ENCODE measurements around the gene TMCC2. TPM values are rescaled to one million over a fixed set of nuclear protein-coding genes. Genes with fewer than 3 reads are reported as not detected.

The TMCC2 gene
- total and polyA plus RNA-seq, 2 donors (not counting 1 experiment from before 2014, with no cell fraction given): 2.0 to 4.0 TPM

- no peak overlapping the region for H2AFZ ChIP-seq (ENCODE audit: insufficient read depth, low read depth, low read length, poor library complexity, severe bottlenecking)
- intact Hi-C loops (cut with micrococcal nuclease): no loop called here
- Mint-ChIP-seq H3K4me3 (no peak overlapping the region), H3K4me1 (peaks cover 13% of the 10 kb centered on the region), H3K9me3 (ENCODE audit: insufficient read depth) (no peaks in the 10 kb centered on the region), H3K27ac (no peak overlapping the region), H3K27me3 (peaks cover 27% of the 10 kb centered on the region)
- H3K4me1 ChIP-seq (ENCODE audit: control insufficient read depth in 2 of 2, insufficient read depth in 2 of 2, low read length in 2 of 2): peaks cover 7 to 10% of the 10 kb centered on the region in 2 donors
- H3K4me3 ChIP-seq (ENCODE audit: control extremely low read depth in 1 of 5, extremely low read depth in 1 of 5, insufficient read depth in 1 of 5, low read depth in 2 of 5, low read length in 4 of 5): no peak overlapping the region
- no peak overlapping the region for H3K27ac ChIP-seq (ENCODE audit: low read length in 2 of 2)
- no peak for TF ChIP-seq EZH2 (IDR thresholded peaks at IDR 0.05; ENCODE audit: borderline replicate concordance, insufficient read depth, low read depth, low read length, poor library complexity, severe bottlenecking)
- TF ChIP-seq, protein P1, sequence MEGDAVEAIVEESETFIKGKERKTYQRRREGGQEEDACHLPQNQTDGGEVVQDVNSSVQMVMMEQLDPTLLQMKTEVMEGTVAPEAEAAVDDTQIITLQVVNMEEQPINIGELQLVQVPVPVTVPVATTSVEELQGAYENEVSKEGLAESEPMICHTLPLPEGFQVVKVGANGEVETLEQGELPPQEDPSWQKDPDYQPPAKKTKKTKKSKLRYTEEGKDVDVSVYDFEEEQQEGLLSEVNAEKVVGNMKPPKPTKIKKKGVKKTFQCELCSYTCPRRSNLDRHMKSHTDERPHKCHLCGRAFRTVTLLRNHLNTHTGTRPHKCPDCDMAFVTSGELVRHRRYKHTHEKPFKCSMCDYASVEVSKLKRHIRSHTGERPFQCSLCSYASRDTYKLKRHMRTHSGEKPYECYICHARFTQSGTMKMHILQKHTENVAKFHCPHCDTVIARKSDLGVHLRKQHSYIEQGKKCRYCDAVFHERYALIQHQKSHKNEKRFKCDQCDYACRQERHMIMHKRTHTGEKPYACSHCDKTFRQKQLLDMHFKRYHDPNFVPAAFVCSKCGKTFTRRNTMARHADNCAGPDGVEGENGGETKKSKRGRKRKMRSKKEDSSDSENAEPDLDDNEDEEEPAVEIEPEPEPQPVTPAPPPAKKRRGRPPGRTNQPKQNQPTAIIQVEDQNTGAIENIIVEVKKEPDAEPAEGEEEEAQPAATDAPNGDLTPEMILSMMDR (IDR thresholded peaks at IDR 0.05): no peak
- H3K36me3 ChIP-seq (replicated peaks in 1 of 2; ENCODE audit: control extremely low read depth in 1 of 2, control insufficient read depth in 1 of 2, extremely low read depth in 1 of 2, insufficient read depth in 2 of 2, low read length in 1 of 2): no peaks in the 10 kb centered on the region
- no peaks in the 10 kb centered on the region for H4K20me1 ChIP-seq (ENCODE audit: control insufficient read depth, insufficient read depth, low read length, poor library complexity, severe bottlenecking)
- ChIA-PET CTCF (interaction anchor here (1.5 kb wide), 1 partner anchor 15 kb away, joined by 6 read pairs; no protein-coding TSS in a partner anchor), POLR2A (no interaction called here)
- ATAC-seq (ENCODE audit: low read depth) (no peak), DNase-seq (no peak)
- H3K4me2 ChIP-seq (replicated peaks; ENCODE audit: low read depth, low read length, poor library complexity, severe bottlenecking): no peak overlapping the region
- H3K27me3 ChIP-seq (replicated peaks in 1 of 4; ENCODE audit: control extremely low read depth in 1 of 4, control insufficient read depth in 3 of 4, insufficient read depth in 4 of 4, low read length in 3 of 4): peaks cover 0 to 11% (median 4%) of the 10 kb centered on the region in 4 experiments
- 80% methylated on average over 6 of the region's 6 CpGs for WGBS (ENCODE audit: insufficient coverage)
- H3K9ac ChIP-seq (ENCODE audit: low read length): no peak overlapping the region
- H3K9me3 ChIP-seq (ENCODE audit: control extremely low read depth in 1 of 3, control insufficient read depth in 2 of 3, insufficient read depth in 1 of 3, low read length in 2 of 3): no peaks in the 10 kb centered on the region
- H3K79me2 ChIP-seq (ENCODE audit: control insufficient read depth, insufficient read depth, low read length): no peaks in the 10 kb centered on the region
Observed at GRCh38 chr1:205240118-205240517, 12.4 kb downstream of the TMCC2 start.

GRCh38 chr1:205240569-205240968 is 12.8 kb downstream of the TMCC2 start:
- no peak overlapping the region for H3K4me3 Mint-ChIP-seq
- intact Hi-C loops (cut with micrococcal nuclease): no loop called here
- Histone ChIP-seq H3K4me2 (replicated peaks; ENCODE audit: low read depth, low read length, poor library complexity, severe bottlenecking) (no peak overlapping the region), H3K4me1 (ENCODE audit: control insufficient read depth in 2 of 2, insufficient read depth in 2 of 2, low read length in 2 of 2) (peaks cover 7 to 10% of the 10 kb centered on the region in 2 donors), H4K20me1 (ENCODE audit: control insufficient read depth, insufficient read depth, low read length, poor library complexity, severe bottlenecking) (no peaks in the 10 kb centered on the region), H3K79me2 (ENCODE audit: control insufficient read depth, insufficient read depth, low read length) (no peaks in the 10 kb centered on the region), H3K27ac (ENCODE audit: low read length in 2 of 2) (no peak overlapping the region), H2AFZ (ENCODE audit: insufficient read depth, low read depth, low read length, poor library complexity, severe bottlenecking) (no peak overlapping the region), H3K36me3 (replicated peaks in 1 of 2; ENCODE audit: control extremely low read depth in 1 of 2, control insufficient read depth in 1 of 2, extremely low read depth in 1 of 2, insufficient read depth in 2 of 2, low read length in 1 of 2) (no peaks in the 10 kb centered on the region), H3K27me3 (replicated peaks in 1 of 4; ENCODE audit: control extremely low read depth in 1 of 4, control insufficient read depth in 3 of 4, insufficient read depth in 4 of 4, low read length in 3 of 4) (peaks cover 0 to 11% (median 4%) of the 10 kb centered on the region in 4 experiments), H3K4me3 (ENCODE audit: control extremely low read depth in 1 of 5, extremely low read depth in 1 of 5, insufficient read depth in 1 of 5, low read depth in 2 of 5, low read length in 4 of 5) (no peak overlapping the region), H3K9me3 (ENCODE audit: control extremely low read depth in 1 of 3, control insufficient read depth in 2 of 3, insufficient read depth in 1 of 3, low read length in 2 of 3) (no peaks in the 10 kb centered on the region), H3K9ac (ENCODE audit: low read length) (no peak overlapping the region)
- H3K27me3 Mint-ChIP-seq: peaks cover 27% of the 10 kb centered on the region
- H3K27ac Mint-ChIP-seq: no peak overlapping the region
- no peaks in the 10 kb centered on the region for H3K9me3 Mint-ChIP-seq (ENCODE audit: insufficient read depth)
- ChIA-PET CTCF (interaction anchor here (1.5 kb wide), 1 partner anchor 14 kb away, joined by 6 read pairs; no protein-coding TSS in a partner anchor), POLR2A (no interaction called here)
- DNase-seq (no peak), ATAC-seq (ENCODE audit: low read depth) (no peak)
- peaks cover 13% of the 10 kb centered on the region for H3K4me1 Mint-ChIP-seq
- WGBS (ENCODE audit: insufficient coverage): 86% methylated on average over 3 of the region's 3 CpGs
- no peak for TF ChIP-seq EZH2 (IDR thresholded peaks at IDR 0.05; ENCODE audit: borderline replicate concordance, insufficient read depth, low read depth, low read length, poor library complexity, severe bottlenecking)
- TF ChIP-seq, protein P1 (IDR thresholded peaks at IDR 0.05): no peak
